GM10248 (cell line): Measurements from ENCODE around the gene SYPL2.

Source experiments
- CTCF ChIA-PET: fragments of 300-600 bp; sonication (Branson Sonifier 250); formaldehyde crosslinking; extraction: SDS; loops from one replicate; lab custom pipeline; 2021; ENCODE audit warnings: antibody characterized with exemption; lab: Yijun Ruan, JAX
- POLR2A ChIA-PET: fragments of 350-650 bp; sonication (Branson Sonifier 250); formaldehyde crosslinking; extraction: SDS; loops from one replicate; lab custom pipeline; 2020; ENCODE audit warnings: antibody characterized with exemption; lab: Yijun Ruan, JAX
- DNase-seq: peaks from one replicate; pipeline ENCODE4 v3.0.0; 2012; ENCODE audit errors: extremely low spot score
- TF ChIP-seq, protein P1 (sequence below): IDR thresholded peaks from 2 replicates; pipeline ENCODE4 v1.5.1; 2012; ENCODE audit warnings: mild to moderate bottlenecking, low read depth; ENCODE audit errors: extremely low read depth, missing control alignments, control extremely low read depth

SYPL2 gene

DNA sequence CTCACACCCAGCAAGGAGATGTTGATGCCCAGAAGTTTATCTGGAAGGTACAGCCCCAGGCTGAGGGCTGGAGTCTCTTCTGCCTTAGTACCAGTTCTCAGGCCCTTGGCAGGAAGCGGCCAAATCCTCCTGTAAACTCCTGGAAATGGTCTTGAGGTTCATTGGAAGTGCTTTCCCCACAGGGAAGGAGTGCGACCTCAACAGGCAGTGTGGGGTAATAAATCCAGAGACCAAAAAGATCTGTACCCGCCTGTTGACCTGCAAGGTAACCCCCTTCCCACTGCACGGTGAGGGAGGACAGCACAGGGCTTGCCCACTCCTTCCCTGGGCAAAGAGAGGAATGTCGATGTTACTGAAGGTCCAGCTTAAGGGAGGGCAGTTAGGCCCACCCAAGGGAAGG is 21.9 kb downstream of the SYPL2 start:
- POLR2A ChIA-PET: no interaction called here

DNA sequence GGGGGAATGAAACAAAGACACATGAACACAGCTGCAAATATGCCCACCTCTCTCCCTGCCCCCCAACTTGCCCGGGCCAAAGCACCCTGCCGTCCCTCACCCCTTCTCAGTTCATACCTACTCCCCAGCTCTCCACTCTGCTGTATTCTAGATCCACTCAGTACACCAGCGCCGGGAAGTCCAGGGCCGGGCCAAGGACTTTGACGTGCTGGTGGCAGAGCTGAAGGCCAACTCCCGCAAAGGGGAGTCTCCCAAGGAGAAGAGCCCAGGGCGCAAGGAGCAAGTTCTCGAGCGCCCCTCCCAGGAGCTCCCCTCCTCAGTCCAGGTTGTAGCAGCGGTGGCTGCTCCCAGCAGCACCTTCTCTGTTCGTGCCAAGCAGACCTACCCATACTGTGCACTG is 22.4 kb downstream of the SYPL2 start:
- no peak for DNase-seq
- POLR2A ChIA-PET: no interaction called here
- CTCF ChIA-PET: interaction anchor here (0.8 to 43.8 kb wide), 6 partner anchors 10 to 151 kb away, joined by 3 to 1898 read pairs (median 25); partner anchors contain the start of genes AMIGO1 and GPR61
- TF ChIP-seq, protein P1, sequence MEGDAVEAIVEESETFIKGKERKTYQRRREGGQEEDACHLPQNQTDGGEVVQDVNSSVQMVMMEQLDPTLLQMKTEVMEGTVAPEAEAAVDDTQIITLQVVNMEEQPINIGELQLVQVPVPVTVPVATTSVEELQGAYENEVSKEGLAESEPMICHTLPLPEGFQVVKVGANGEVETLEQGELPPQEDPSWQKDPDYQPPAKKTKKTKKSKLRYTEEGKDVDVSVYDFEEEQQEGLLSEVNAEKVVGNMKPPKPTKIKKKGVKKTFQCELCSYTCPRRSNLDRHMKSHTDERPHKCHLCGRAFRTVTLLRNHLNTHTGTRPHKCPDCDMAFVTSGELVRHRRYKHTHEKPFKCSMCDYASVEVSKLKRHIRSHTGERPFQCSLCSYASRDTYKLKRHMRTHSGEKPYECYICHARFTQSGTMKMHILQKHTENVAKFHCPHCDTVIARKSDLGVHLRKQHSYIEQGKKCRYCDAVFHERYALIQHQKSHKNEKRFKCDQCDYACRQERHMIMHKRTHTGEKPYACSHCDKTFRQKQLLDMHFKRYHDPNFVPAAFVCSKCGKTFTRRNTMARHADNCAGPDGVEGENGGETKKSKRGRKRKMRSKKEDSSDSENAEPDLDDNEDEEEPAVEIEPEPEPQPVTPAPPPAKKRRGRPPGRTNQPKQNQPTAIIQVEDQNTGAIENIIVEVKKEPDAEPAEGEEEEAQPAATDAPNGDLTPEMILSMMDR: no peak

More for the DNA sequence above, 21.9 kb downstream of the SYPL2 start:
- TF ChIP-seq, protein P1: no peak
- CTCF ChIA-PET: interaction anchor here (3.7 to 43.8 kb wide), 5 partner anchors 11 to 152 kb away, joined by 10 to 1898 read pairs (median 39); partner anchors contain the start of genes AMIGO1 and GPR61
- DNase-seq: no peak

DNA sequence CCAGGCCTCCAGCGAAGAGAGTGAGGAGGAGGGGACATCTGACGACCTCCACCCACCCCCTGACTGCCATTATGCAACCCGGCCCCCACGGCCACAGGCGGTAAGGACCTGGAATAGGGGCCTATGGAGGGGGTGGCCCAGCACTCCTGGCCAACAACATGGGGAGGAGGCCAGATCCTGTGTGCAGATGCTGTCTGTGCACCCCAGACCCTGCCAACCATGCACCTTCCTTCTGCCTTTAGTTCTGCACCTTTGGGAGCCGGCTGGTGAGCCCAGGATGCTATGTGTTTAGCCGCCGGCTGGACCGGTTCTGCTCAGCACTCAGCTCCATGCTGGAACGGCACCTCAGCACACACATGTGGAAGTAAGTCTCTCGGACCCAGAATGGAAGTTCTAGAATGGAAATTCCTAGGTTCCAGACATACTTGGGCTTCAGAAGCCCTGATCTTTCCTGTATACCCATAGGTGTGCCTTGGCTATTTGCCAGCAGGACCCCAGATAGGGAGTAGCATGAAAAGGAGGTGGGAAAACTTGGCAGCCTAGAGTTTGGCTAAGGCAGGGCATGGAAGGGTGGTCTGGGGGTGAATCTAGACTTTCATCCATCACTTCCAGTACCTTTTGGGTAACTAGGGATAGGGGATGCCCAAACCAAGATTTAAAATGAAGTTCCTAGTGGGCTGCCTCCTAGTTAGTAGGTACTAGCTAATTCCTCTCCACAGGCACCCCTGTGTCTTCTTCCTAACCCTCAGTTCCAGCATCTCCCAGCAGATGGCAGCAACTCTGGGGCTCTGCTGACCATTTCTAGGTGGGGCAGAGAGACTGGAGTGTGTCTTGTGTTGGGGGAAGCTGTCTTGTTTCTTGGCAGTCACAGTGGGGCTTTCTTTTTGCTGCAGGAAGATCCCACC is 23.9 kb downstream of the SYPL2 start:
- POLR2A ChIA-PET: interaction anchor here (2.0 kb wide), 1 partner anchor 42 kb away, joined by 6 read pairs; no protein-coding TSS in a partner anchor
- TF ChIP-seq, protein P1: peak; percentile 83
- CTCF ChIA-PET: interaction anchor here (0.7 to 43.8 kb wide), 24 partner anchors 9 to 520 kb away, joined by 3 to 1898 read pairs (median 4); partner anchors contain the start of genes AMIGO1, GNAI3, GPR61 and PSRC1
- peak; percentile 76 for DNase-seq

DNA sequence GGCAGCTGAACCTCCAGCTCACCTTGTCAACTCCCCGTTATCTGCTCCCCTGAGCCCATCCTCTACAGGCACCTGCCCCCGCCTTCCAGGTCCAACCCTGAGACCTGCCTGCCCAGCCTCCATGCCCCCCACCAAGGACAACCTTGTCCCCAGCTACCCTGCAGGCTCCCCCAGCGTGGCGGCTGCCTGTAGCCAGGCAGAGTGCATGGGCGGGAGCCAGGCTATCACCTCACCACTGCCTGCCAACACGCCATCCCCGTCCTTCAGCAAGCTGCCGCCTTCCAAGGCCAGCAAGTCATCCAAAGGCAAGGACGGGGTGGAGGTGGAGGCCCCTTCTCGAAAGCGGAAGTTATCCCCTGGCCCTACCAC is 24.6 kb downstream of the SYPL2 start:
- ChIA-PET POLR2A (interaction anchor here (2.0 kb wide), 1 partner anchor 41 kb away, joined by 6 read pairs; no protein-coding TSS in a partner anchor), CTCF (interaction anchor here (0.7 to 43.8 kb wide), 22 partner anchors 8 to 519 kb away, joined by 3 to 1898 read pairs (median 4); partner anchors contain the start of genes AMIGO1, GNAI3, GPR61 and PSRC1)
- no peak for DNase-seq
- TF ChIP-seq, protein P1: no peak

DNA sequence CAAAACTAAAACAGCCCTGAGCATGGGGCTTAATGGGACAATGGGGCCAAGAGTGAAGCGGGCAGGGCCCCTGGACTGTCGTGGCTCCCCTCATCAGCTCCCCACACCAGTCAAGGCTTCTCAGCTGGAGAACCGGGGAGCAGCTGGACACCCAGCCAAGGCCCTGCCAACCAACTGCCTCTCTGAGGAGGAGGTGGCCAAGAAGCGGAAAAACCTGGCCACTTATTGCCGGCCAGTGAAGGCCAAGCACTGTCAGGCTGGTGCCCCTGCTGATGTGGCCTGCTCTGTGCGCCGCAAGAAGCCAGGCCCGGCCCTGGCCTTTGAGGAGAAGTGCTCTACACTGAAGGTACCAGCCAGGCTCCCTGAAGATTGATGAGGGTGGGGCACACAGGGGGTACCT is 25.0 kb downstream of the SYPL2 start:
- DNase-seq: no peak
- TF ChIP-seq, protein P1: no peak
- POLR2A ChIA-PET: interaction anchor here (2.0 kb wide), 1 partner anchor 41 kb away, joined by 6 read pairs; no protein-coding TSS in a partner anchor
- CTCF ChIA-PET: interaction anchor here (0.7 to 43.8 kb wide), 14 partner anchors 8 to 235 kb away, joined by 3 to 1898 read pairs (median 4); partner anchors contain the start of genes AMIGO1, GNAI3 and GPR61

DNA sequence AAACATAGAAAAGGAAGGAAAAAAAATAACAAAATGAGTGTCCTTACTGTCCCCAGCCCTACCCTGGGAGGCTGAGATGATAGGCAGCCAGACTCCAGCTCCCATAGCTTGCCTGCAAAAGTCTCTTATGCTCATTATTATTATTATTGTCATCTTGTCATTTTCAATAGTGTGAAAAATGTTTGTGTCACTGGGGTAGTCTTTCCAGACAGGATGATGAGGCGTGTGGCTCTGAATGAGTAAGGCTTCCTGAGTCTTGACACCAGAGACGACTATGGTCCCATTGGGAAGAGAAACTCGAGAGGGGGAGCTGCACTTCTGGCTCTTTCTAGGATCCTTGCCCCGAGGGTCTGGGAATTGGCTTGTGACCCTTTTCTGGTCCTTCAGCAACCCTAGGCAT is 26.4 kb downstream of the SYPL2 start:
- TF ChIP-seq, protein P1: no peak
- no peak for DNase-seq
- ChIA-PET POLR2A (interaction anchor here (0.6 to 1.2 kb wide), 2 partner anchors 42 to 967 kb away, joined by 3 to 5 read pairs; no protein-coding TSS in a partner anchor), CTCF (interaction anchor here (0.6 to 43.8 kb wide), 16 partner anchors 6 to 492 kb away, joined by 3 to 1898 read pairs (median 6); partner anchors contain the start of genes AHCYL1, AMIGO1, ATXN7L2 and GPR61)
